Stimulated activated effector memory CD8-positive, alpha-beta T cell treated with anti-CD3 and anti-CD28 coated beads, Interleukin-12 subunit alpha, Interleukin-12 subunit beta, amount 100 ng/mL, for 72 hours (primary cell): ENCODE data around the gene ANKRD34B.

Experiments
- ATAC-seq: fragments of 150-1000 bp; cut with Tn5 transposase; 2 replicates; pipeline ENCODE4 v1.10.0; 2021
- DNase-seq, 2 donors: peaks; one replicate each; pipeline ENCODE4 v3.0.0; 2021 to 2022; ENCODE audit warnings: low spot score in 2 of 2
- H3K27ac Mint-ChIP-seq: one replicate; pipeline ENCODE4 v1.8.0; 2022; ENCODE audit warnings: mild to moderate bottlenecking, mixed read lengths
- H3K36me3 Mint-ChIP-seq: one replicate; pipeline ENCODE4 v1.8.0; 2022; ENCODE audit warnings: mild to moderate bottlenecking, mixed read lengths
- H3K4me1 Mint-ChIP-seq: one replicate; pipeline ENCODE4 v1.8.0; 2022; ENCODE audit warnings: mixed read lengths
- H3K4me3 Mint-ChIP-seq: one replicate; pipeline ENCODE4 v1.8.0; 2022; ENCODE audit warnings: mild to moderate bottlenecking, mixed read lengths
- H3K9me3 Mint-ChIP-seq: one replicate; pipeline ENCODE4 v1.8.0; 2022; ENCODE audit warnings: mixed read lengths

Gene ANKRD34B

GRCh38 chr5:80569961-80570786, at the start of gene ANKRD34B:
TSS of gene ANKRD34B (minus strand) at chr5:80570280. CDS start at chr5:80560019, 10,261 bp downstream.
- peaks cover 6% of the 10 kb centered on the region for H3K36me3 Mint-ChIP-seq
- H3K4me1 Mint-ChIP-seq: peaks cover 6% of the 10 kb centered on the region
- no peak within 1 kb of the TSS for H3K27ac Mint-ChIP-seq
- H3K9me3 Mint-ChIP-seq: no peaks in the 10 kb centered on the region
- H3K4me3 Mint-ChIP-seq: peak within 1 kb of the TSS; percentile 51
- peak; percentile 61 for ATAC-seq
- peak in 1 of 2 donors; percentile 52 for DNase-seq

GRCh38 chr5:80619086-80619485, 49.0 kb upstream of the ANKRD34B start:
- H3K9me3 Mint-ChIP-seq: no peaks in the 10 kb centered on the region
- H3K36me3 Mint-ChIP-seq: no peaks in the 10 kb centered on the region
- ATAC-seq (no peak), DNase-seq (no peak)
- H3K4me1 Mint-ChIP-seq: no peaks in the 10 kb centered on the region
- no peak overlapping the region for H3K27ac Mint-ChIP-seq
- no peak overlapping the region for H3K4me3 Mint-ChIP-seq

- H3K4me3 Mint-ChIP-seq: no peak overlapping the region
These were observed 48.4 kb upstream of the ANKRD34B start for GRCh38 chr5:80618438-80618837.

GRCh38 chr5:80615266-80615914, 45.3 kb upstream of the ANKRD34B start:
- Mint-ChIP-seq H3K36me3 (no peaks in the 10 kb centered on the region), H3K4me1 (no peaks in the 10 kb centered on the region)
- no peak for ATAC-seq

More at GRCh38 chr5:80618438-80618837, 48.4 kb upstream of the ANKRD34B start:
- DNase-seq: no peak
- H3K9me3 Mint-ChIP-seq: no peaks in the 10 kb centered on the region
- ATAC-seq: no peak
- H3K4me1 Mint-ChIP-seq: no peaks in the 10 kb centered on the region
- H3K36me3 Mint-ChIP-seq: no peaks in the 10 kb centered on the region
- H3K27ac Mint-ChIP-seq: no peak overlapping the region

GRCh38 chr5:80609692-80610091, 39.6 kb upstream of the ANKRD34B start:
- ATAC-seq: no peak
- H3K4me3 Mint-ChIP-seq: no peak overlapping the region
- H3K27ac Mint-ChIP-seq: no peak overlapping the region
- no peaks in the 10 kb centered on the region for H3K4me1 Mint-ChIP-seq
- no peak for DNase-seq
- peaks cover 2% of the 10 kb centered on the region for H3K9me3 Mint-ChIP-seq
- no peaks in the 10 kb centered on the region for H3K36me3 Mint-ChIP-seq

More at GRCh38 chr5:80615266-80615914, 45.3 kb upstream of the ANKRD34B start:
- no peak overlapping the region for H3K27ac Mint-ChIP-seq
- peaks cover 2% of the 10 kb centered on the region for H3K9me3 Mint-ChIP-seq
- H3K4me3 Mint-ChIP-seq: no peak overlapping the region
- no peak for DNase-seq

GRCh38 chr5:80608731-80609130, 38.7 kb upstream of the ANKRD34B start:
- ATAC-seq (no peak), DNase-seq (no peak)
- Mint-ChIP-seq H3K27ac (no peak overlapping the region), H3K36me3 (no peaks in the 10 kb centered on the region), H3K4me3 (no peak overlapping the region), H3K4me1 (no peaks in the 10 kb centered on the region), H3K9me3 (peaks cover 2% of the 10 kb centered on the region)

GRCh38 chr5:80607832-80608231, 37.8 kb upstream of the ANKRD34B start:
- Mint-ChIP-seq H3K4me3 (no peak overlapping the region), H3K9me3 (peaks cover 2% of the 10 kb centered on the region), H3K27ac (no peak overlapping the region), H3K36me3 (no peaks in the 10 kb centered on the region), H3K4me1 (no peaks in the 10 kb centered on the region)
- ATAC-seq (no peak), DNase-seq (no peak)

GRCh38 chr5:80607343-80607742, 37.3 kb upstream of the ANKRD34B start:
- Mint-ChIP-seq H3K27ac (no peak overlapping the region), H3K9me3 (peaks cover 2% of the 10 kb centered on the region), H3K4me3 (no peak overlapping the region), H3K4me1 (no peaks in the 10 kb centered on the region), H3K36me3 (no peaks in the 10 kb centered on the region)
- DNase-seq (no peak), ATAC-seq (no peak)

GRCh38 chr5:80600943-80601693, 31.0 kb upstream of the ANKRD34B start:
- ATAC-seq (peak; percentile 55), DNase-seq (peak in 1 of 2 donors; percentile 57)
- H3K27ac Mint-ChIP-seq: no peak overlapping the region

GRCh38 chr5:80597500-80597899, 27.4 kb upstream of the ANKRD34B start:
- H3K9me3 Mint-ChIP-seq: no peaks in the 10 kb centered on the region

More at GRCh38 chr5:80600943-80601693, 31.0 kb upstream of the ANKRD34B start:
- no peaks in the 10 kb centered on the region for H3K4me1 Mint-ChIP-seq
- H3K9me3 Mint-ChIP-seq: no peaks in the 10 kb centered on the region
- H3K4me3 Mint-ChIP-seq: no peak overlapping the region
- no peaks in the 10 kb centered on the region for H3K36me3 Mint-ChIP-seq

GRCh38 chr5:80594810-80595209, 24.7 kb upstream of the ANKRD34B start:
- H3K36me3 Mint-ChIP-seq: no peaks in the 10 kb centered on the region
- H3K4me3 Mint-ChIP-seq: no peak overlapping the region
- H3K9me3 Mint-ChIP-seq: no peaks in the 10 kb centered on the region
- DNase-seq: no peak
- H3K27ac Mint-ChIP-seq: no peak overlapping the region
- no peak for ATAC-seq
- no peaks in the 10 kb centered on the region for H3K4me1 Mint-ChIP-seq

More at GRCh38 chr5:80597500-80597899, 27.4 kb upstream of the ANKRD34B start:
- Mint-ChIP-seq H3K36me3 (no peaks in the 10 kb centered on the region), H3K4me3 (no peak overlapping the region), H3K27ac (no peak overlapping the region), H3K4me1 (no peaks in the 10 kb centered on the region)
- DNase-seq: no peak
- ATAC-seq: no peak

GRCh38 chr5:80592761-80593160, 22.7 kb upstream of the ANKRD34B start:
- Mint-ChIP-seq H3K9me3 (no peaks in the 10 kb centered on the region), H3K36me3 (no peaks in the 10 kb centered on the region), H3K27ac (no peak overlapping the region), H3K4me1 (no peaks in the 10 kb centered on the region), H3K4me3 (no peak overlapping the region)
- ATAC-seq: no peak
- no peak for DNase-seq

- no peak overlapping the region for H3K4me3 Mint-ChIP-seq
- no peak for ATAC-seq
- H3K36me3 Mint-ChIP-seq: no peaks in the 10 kb centered on the region
- no peak overlapping the region for H3K27ac Mint-ChIP-seq
- no peaks in the 10 kb centered on the region for H3K4me1 Mint-ChIP-seq
- H3K9me3 Mint-ChIP-seq: no peaks in the 10 kb centered on the region
- no peak for DNase-seq
These were observed 22.0 kb upstream of the ANKRD34B start for GRCh38 chr5:80592105-80592504.

GRCh38 chr5:80591352-80591751, 21.3 kb upstream of the ANKRD34B start:
- H3K27ac Mint-ChIP-seq: no peak overlapping the region
- no peaks in the 10 kb centered on the region for H3K36me3 Mint-ChIP-seq
- no peak overlapping the region for H3K4me3 Mint-ChIP-seq
- no peak for ATAC-seq
- H3K4me1 Mint-ChIP-seq: no peaks in the 10 kb centered on the region
- H3K9me3 Mint-ChIP-seq: no peaks in the 10 kb centered on the region
- no peak for DNase-seq

GRCh38 chr5:80590766-80591165, 20.7 kb upstream of the ANKRD34B start:
- Mint-ChIP-seq H3K4me1 (no peaks in the 10 kb centered on the region), H3K27ac (no peak overlapping the region), H3K36me3 (no peaks in the 10 kb centered on the region), H3K4me3 (no peak overlapping the region), H3K9me3 (no peaks in the 10 kb centered on the region)
- ATAC-seq (no peak), DNase-seq (no peak)
